Measurements from ENCODE around the gene KCNT1. TPM values are rescaled to one million over a fixed set of nuclear protein-coding genes. Genes with fewer than 3 reads are reported as not detected.

The KCNT1 gene
- total RNA-seq, 1 experiment from 2014 or later: not detected

DNA sequence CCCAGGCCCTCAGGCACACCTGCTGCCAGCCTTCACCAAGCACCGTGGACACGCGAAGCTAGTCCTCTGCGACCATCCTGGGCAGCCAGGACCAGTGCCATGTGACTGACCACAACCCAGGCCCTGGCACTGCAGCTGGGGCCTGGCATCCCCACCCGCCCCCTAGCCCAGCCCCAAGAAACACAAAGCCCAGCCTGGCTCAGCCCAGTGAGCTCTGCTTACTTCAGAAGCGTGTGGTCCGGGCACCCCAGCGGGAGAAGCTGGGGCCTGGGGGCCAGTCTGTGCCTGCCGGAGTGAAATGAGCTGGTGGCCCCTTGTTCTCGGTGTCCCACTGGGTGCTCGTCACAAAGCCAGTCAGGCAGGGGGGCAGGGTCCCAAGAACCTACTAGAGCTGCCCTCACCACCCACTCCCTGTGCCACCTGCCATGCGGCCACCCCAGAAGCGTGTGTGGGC is 87.9 kb downstream of the KCNT1 start:
- no TSS peak for BruUV-seq (replicated peaks)
- no peak for TF ChIP-seq EZH2 (IDR thresholded peaks at IDR 0.05; ENCODE audit: borderline replicate concordance, low read depth, low read length, poor library complexity, severe bottlenecking)
- TF ChIP-seq, protein P1, sequence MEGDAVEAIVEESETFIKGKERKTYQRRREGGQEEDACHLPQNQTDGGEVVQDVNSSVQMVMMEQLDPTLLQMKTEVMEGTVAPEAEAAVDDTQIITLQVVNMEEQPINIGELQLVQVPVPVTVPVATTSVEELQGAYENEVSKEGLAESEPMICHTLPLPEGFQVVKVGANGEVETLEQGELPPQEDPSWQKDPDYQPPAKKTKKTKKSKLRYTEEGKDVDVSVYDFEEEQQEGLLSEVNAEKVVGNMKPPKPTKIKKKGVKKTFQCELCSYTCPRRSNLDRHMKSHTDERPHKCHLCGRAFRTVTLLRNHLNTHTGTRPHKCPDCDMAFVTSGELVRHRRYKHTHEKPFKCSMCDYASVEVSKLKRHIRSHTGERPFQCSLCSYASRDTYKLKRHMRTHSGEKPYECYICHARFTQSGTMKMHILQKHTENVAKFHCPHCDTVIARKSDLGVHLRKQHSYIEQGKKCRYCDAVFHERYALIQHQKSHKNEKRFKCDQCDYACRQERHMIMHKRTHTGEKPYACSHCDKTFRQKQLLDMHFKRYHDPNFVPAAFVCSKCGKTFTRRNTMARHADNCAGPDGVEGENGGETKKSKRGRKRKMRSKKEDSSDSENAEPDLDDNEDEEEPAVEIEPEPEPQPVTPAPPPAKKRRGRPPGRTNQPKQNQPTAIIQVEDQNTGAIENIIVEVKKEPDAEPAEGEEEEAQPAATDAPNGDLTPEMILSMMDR (conservative IDR thresholded peaks at IDR 0.05; ENCODE audit: low read depth, low read length): no peak
- no peak overlapping the region for H3K4me3 ChIP-seq (ENCODE audit: low read depth, low read length, poor library complexity, severe bottlenecking)
- POLR2A ChIA-PET (ENCODE audit: low non-redundant PET): no interaction called here
- intact Hi-C loops (cut with micrococcal nuclease; ENCODE audit: unreplicated experiment): loop anchor here (10.0 kb wide), 1 partner anchor 335 kb away; no protein-coding TSS in a partner anchor
- H3K4me1 ChIP-seq (ENCODE audit: insufficient read depth, low read length, poor library complexity, severe bottlenecking): no peaks in the 10 kb centered on the region
- H3K9me3 ChIP-seq (ENCODE audit: low read depth, low read length, poor library complexity, severe bottlenecking): no peaks in the 10 kb centered on the region
- no peak overlapping the region for H3K27ac ChIP-seq (ENCODE audit: low read depth, low read length, poor library complexity, severe bottlenecking)
- H3K27me3 ChIP-seq (replicated peaks; ENCODE audit: insufficient read depth, low read depth, low read length, poor library complexity): no peaks in the 10 kb centered on the region
- no peak for DNase-seq (ENCODE audit: low spot score)
- CTCF ChIA-PET: no interaction called here
- no peaks in the 10 kb centered on the region for H3K36me3 ChIP-seq (ENCODE audit: insufficient read depth, low read length, poor library complexity, severe bottlenecking)

DNA sequence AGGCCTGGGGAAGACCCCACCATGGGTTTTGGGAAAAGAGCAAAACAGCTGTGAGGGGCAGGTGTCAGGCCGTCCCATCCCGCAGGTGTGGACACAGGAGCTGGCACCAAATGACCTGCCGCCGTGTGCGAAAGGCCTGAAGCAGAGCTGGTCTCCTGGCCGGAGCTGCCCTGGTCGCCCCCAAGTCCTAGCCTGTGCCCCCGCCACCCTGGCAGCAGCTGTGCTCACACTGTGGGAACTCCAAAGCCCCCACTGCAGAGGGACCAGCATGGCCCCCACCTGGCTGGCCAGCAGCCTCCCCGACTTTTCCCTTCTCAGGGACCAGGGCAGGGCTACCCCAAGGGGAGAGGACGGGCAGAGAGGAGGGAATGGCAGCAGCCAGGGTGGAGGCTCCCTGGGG is 88.4 kb downstream of the KCNT1 start:
- H3K27ac ChIP-seq (ENCODE audit: low read depth, low read length, poor library complexity, severe bottlenecking): no peak overlapping the region
- no peak for TF ChIP-seq EZH2 (IDR thresholded peaks at IDR 0.05; ENCODE audit: borderline replicate concordance, low read depth, low read length, poor library complexity, severe bottlenecking)
- TF ChIP-seq, protein P1 (conservative IDR thresholded peaks at IDR 0.05; ENCODE audit: low read depth, low read length): no peak
- intact Hi-C loops (cut with micrococcal nuclease; ENCODE audit: unreplicated experiment): loop anchor here (10.0 kb wide), 1 partner anchor 334 kb away; no protein-coding TSS in a partner anchor
- H3K4me1 ChIP-seq (ENCODE audit: insufficient read depth, low read length, poor library complexity, severe bottlenecking): no peaks in the 10 kb centered on the region
- CTCF ChIA-PET: no interaction called here
- no peaks in the 10 kb centered on the region for H3K27me3 ChIP-seq (replicated peaks; ENCODE audit: insufficient read depth, low read depth, low read length, poor library complexity)
- BruUV-seq (replicated peaks): no TSS peak
- H3K36me3 ChIP-seq (ENCODE audit: insufficient read depth, low read length, poor library complexity, severe bottlenecking): no peaks in the 10 kb centered on the region
- H3K9me3 ChIP-seq (ENCODE audit: low read depth, low read length, poor library complexity, severe bottlenecking): no peaks in the 10 kb centered on the region
- H3K4me3 ChIP-seq (ENCODE audit: low read depth, low read length, poor library complexity, severe bottlenecking): no peak overlapping the region
- POLR2A ChIA-PET (ENCODE audit: low non-redundant PET): no interaction called here
- no peak for DNase-seq (ENCODE audit: low spot score)

DNA sequence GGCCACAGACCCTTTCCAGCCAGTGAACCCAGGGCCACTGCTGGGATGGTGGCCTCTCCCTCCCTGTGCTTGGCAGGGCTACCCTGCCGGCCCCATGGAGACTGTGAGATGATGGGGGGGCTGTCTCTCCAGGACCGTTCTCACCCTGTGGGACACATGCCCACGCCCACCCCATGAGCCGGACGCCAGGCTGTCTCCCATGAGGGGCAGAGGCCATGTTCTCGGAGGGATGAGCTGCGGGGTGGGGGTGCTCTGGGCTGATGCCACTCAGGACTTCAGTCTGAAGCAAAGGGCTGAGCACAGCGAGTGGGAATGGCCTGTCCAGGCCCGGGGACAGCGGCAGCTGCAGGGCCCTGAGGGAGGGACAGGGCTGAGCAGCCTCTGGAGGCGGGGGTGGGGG is 88.9 kb downstream of the KCNT1 start:
- TF ChIP-seq, protein P1 (conservative IDR thresholded peaks at IDR 0.05; ENCODE audit: low read depth, low read length): no peak
- TF ChIP-seq EZH2 (IDR thresholded peaks at IDR 0.05; ENCODE audit: borderline replicate concordance, low read depth, low read length, poor library complexity, severe bottlenecking): no peak
- DNase-seq (ENCODE audit: low spot score): no peak
- no TSS peak for BruUV-seq (replicated peaks)
- Histone ChIP-seq H3K27ac (ENCODE audit: low read depth, low read length, poor library complexity, severe bottlenecking) (no peak overlapping the region), H3K4me1 (ENCODE audit: insufficient read depth, low read length, poor library complexity, severe bottlenecking) (no peaks in the 10 kb centered on the region), H3K9me3 (ENCODE audit: low read depth, low read length, poor library complexity, severe bottlenecking) (no peaks in the 10 kb centered on the region), H3K4me3 (ENCODE audit: low read depth, low read length, poor library complexity, severe bottlenecking) (no peak overlapping the region), H3K27me3 (replicated peaks; ENCODE audit: insufficient read depth, low read depth, low read length, poor library complexity) (no peaks in the 10 kb centered on the region), H3K36me3 (ENCODE audit: insufficient read depth, low read length, poor library complexity, severe bottlenecking) (no peaks in the 10 kb centered on the region)
- ChIA-PET POLR2A (ENCODE audit: low non-redundant PET) (no interaction called here), CTCF (no interaction called here)
- intact Hi-C loops (cut with micrococcal nuclease; ENCODE audit: unreplicated experiment): loop anchor here (10.0 kb wide), 1 partner anchor 334 kb away; no protein-coding TSS in a partner anchor
